HG02623 (cell line): ENCODE data around the gene PKN1.
"Not testable (repeated sequence)": the region's sequence is repeated elsewhere in the genome, so short reads cannot be mapped to it uniquely, and the experiment has no call there.

Experiments
- ATAC-seq: cut with Tn5 transposase; IDR thresholded peaks from one replicate; pipeline ENCODE4 v1.9.1; 2021; ENCODE audit warnings: moderate library complexity; ENCODE audit not compliant: unreplicated experiment

PKN1 gene

DNA sequence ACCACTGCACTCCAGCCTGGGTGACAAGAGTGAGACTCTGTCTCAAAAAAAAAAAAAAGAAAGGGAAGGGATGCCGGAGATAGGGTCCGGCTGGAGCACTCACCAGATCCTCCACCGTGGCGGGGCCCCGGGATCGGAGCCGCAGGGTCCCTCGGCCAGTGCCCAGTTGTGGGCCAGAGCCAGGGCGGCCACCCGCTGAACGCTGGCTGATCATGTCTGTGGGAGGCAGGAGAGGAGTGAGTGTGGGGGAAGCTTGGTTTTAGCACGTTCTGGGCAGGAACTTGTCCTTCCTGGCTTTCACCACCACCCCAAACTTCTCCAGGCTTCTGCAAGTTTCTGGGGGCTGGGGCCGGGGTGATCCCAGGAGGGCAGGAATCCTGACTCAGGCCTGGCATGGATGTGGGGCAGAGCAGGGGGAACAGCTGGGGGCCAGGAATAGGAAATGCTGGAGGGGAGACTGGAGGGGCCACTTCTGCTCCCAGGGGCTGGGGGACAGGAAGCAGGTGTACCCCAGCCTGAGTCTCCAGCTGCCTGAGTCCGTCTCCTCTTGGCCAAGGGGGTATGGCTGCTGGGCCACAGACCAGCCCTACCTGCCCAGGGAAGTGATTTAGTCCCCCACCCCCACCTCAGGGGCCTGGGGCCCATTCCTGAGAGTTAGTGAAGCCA is 46.3 kb downstream of the PKN1 start:
- no peak for ATAC-seq

DNA sequence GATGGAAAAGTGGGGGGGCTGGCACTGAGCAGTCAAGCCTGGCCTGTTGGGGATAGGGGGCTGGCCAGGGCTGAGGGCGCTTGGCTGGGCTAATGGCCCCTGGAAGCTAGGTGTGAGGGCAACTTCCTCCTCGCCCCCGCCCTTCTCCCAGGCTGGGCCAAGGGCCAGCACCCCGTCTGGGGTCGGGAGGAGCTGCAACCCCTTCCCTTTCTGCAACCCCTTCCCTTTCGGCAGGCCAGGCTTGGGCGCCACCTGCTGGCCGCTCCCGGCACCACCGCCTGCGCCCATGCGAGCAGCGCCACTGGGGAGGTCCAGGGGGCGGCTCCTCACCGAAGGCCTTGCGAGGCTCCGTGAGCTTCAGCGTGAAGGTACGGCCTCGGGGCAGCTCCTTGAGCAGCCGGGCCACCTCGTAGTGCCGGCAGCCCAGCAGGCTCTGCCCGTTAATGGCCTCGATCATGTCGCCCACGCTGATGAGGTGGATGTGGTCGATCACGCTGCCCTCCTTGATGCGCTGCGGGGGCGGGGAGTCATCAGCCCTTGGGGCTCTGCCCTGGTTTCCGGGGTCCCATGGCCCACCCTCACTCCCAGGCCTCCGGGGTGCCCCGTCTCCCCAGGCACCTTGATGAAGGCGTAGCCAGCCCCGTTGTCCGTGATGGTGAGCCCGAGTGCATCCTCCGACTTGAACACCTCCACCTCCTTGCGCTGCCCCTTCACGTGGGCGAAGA is 47.0 kb downstream of the PKN1 start:
- ATAC-seq: no peak

DNA sequence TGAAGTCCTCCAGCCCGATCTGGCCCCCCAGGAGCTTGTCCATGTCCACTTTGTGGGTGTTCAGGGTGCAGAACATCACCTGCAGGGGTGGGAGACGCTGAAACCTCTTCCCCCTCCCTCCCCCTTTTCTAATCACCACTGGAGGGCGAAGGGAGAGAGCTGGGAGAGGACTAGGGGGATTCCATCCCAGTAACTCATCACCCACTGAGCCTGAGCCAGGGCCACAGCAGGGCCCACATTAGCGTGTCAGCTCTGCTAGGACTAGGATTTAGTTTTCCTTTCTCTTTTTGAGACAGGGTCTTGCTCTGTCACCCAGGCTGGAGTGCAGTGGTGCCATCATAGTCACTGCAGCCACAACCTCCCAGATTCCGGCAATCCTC is 47.6 kb downstream of the PKN1 start:
- ATAC-seq: no peak

DNA sequence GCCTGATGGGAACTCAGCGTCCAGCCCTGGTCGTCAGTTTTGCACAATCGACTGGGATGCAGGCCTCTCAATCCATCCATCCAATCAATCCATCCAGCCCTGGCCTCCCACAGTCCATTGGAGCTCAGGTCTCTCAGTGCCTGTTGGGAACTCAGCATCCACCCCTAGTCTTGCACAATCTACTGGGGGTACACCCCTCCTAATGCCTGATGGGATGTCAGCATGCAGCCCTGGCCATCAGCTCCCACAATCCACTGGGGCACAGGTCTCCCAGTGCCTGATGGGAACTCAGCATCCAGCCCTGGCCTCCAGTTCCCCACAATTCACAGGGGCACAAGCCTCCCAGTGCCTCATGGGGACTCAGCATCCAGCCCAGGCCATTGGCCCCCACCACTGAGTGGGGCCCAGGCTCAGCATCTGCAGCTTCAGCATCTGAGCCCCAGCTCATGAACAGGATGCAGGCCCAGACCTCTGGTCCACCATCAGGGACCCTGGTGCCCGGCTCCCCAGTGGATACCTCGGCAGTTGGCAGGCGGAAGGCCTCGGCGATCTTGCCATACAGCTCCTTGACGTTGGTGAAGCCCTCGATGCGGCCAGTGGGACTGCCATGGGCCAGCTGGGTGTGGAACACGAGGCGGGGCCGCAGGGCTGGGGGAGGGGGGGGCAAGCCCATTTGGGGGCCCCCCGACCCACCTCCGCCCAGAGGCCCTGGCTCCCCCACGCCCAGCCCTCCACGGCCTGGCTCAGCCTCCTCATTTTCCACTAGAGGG is 49.3 kb downstream of the PKN1 start:
- no peak for ATAC-seq

DNA sequence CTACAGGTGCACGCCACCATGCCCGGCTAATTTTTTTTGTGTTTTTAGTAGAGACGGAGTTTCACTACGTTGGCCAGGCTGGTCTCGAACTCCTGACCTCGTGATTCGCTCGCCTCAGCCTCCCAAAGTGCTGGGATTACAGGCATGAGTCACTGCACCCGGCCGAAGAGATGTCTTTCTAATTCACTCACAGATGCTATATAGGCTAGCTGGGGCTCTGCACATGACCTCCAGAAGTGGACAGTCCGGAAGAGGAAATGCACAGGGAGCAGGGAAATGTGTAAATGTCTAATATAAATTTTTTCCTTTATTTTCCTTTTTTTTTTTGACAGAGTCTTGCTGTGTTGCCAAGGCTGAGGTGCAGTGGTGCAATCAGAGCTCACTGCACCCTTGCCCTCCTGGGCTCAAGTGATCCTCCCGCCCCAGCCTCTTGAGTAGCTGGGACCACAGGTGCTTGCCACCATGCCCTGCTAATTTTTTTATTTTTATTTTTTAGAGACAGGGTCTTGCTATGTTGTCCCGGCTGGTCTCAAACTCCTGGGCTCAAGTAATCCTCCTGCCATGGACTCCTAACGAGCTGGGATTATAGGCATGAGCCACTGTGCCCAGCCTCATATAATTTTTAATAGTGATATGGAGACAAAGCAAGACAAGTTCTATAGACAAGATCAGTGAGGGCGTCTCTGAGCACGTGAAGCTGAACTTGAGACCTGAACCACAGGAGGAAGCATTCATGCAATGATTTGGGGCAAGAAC is 54.4 kb downstream of the PKN1 start:
- no peak for ATAC-seq

DNA sequence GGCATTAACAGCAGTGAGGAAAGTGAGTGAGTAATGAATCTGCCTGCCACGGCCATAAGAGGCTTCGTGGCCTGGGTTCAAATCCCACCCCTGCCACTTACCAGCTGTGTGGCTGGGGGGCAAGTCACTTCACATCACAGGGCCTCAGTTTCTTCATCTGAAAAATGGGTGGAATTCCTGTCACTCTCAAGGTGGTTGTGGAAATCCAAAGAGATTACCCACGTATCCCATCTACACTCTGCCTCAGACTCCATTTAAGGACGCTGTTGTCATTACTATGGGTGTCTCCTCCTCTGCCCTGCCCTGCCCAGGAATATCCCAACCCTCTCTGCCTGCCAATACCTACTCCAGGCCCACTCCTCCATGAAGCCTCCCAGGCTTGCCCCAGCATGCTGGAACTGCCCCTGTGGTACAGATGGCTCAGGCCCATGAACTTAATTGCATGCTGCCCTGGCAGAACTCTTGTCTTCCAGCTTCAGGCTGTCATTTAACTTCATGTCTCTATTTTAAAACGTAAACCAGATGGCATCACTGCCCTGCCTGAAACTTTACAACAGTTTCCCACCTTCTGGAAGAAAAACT is 59.7 kb downstream of the PKN1 start:
- no peak for ATAC-seq

DNA sequence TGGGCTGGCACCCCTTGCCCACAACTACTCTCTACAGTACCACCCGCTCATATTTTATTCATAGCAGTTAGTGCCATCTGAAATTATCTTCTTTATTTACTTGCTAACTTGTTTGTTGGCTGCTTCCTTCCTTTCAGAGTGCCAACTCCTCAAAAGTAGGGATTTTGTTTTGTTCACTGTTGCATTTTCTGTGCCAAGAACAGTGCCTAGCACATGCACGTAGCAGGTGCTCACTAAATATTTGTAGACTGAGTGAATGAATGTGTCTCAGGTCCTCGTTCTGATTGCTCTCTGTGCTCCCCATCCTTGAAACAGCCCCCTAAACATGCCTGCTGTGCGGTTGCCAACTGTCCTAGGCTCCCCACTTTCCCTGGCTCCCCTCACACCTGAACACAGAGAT is 61.3 kb downstream of the PKN1 start:
- no peak for ATAC-seq

DNA sequence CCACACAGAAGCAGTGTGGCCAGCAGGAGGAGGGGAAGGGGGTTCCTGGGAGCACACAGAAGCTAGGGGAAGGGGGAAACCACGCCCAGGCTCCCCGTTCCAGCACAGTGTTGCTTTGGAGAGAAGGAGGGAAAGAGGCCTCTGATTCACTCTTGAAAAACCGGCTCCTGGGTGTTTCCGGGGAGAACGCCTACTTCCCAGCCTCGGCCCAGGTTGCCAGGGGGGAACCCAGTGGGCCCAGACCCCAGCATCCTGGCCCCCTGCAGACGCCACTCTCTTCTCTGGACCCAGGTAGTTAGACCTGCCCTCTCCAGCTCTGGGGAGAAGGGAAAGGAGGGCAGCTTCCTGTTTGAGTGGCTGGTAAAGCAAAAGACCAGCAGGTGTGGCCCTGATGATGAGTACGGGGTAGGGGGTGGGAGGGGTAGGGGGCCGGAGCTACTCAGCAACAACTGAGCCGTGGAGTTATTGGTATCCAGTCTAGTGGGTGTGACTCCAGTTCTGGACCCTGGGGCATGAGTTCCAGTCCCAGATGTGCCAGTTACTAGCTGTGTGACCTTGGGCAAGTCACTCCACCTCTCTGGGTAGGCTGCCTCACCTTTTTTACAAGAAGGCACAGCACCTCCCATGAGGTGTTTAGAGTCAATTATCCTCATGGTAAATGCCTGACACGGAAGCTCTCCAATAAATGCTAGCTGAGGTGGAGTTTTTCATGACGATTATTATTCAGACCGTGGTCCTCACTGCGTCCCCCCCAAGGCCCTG is 62.0 kb downstream of the PKN1 start:
- no peak for ATAC-seq

DNA sequence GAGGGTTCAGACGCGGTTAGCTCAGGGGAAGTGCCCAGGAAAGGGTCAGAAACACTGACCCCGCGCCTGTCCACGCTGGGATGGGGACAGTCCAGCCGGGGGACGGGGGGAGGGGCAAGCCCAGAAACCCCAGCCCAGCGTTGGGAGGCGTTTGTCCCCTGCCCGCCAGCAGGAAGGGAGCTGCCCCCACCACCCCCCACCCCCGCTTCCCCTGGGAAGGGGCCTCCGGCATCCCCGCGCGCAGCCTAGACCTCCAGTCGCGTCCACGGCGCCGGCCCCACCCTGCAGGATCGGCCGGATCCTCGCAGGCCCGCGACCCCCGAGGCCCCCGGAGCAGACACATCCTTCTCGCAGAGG is 62.5 kb downstream of the PKN1 start:
- ATAC-seq: no peak

DNA sequence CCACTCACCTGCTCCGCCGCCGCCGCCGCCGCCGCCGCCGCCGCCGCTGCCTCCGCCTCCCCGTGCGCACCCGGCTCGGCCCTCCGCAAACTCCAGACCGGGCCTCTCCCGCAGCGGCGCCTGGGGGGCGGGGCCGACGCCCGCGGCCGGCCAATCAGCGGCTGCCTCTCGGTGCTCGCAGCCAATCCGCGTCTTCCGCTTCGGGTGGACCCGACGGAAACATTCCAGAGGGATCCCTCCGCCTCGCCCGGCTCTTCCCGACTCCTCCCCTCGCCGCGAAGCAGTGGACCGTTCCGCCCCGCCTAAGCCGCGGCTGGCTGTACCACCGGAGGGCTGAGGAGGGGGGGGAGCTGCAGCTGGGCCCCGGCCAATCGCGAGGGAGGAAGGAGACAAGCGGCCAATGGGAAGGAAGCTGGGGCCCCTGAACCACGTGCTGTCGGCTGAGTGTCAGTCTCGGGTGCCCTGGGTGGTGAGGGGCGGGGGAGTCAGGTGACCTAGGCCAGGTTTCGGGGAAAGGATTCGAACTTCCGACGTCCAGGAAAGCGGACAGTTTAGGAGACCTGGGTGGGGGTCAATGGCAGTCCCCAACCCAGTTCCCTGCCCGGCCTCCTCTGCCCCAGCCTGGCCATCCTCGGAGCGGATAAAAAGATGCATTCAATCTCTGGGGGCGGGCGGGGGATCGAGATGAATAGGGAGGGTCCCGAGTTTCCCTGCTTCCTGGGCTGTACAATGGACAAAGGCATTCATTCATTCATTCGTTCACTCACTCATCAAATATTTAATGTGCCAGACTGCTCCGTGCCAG is 63.1 kb downstream of the PKN1 start, which contains the start of gene GIPC1:
Gene GIPC1 (minus strand): TSS at position 99 of the 805 bp plus-strand sequence. CDS start 13,151 bp downstream, outside the sequence.
- no peak for ATAC-seq

DNA sequence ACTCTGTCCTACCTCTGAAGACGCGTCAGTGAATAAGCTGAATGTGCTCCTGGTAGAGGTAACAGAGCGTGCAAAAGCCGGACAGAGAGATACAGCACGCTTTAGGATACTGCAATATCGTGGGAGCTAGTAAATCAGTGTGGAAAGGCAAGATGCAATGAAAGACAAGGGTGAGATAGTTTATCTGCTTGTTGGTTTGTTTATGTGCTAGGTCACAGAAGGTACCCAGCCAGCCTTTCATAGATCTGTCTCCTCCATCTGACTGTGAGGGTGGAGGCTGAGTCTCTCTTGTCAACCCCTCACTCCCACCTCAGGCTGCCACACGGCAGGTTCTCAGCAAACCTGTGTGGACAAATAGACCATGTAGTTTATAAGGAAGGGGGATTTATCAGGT is 63.7 kb downstream of the PKN1 start:
- no peak for ATAC-seq

DNA sequence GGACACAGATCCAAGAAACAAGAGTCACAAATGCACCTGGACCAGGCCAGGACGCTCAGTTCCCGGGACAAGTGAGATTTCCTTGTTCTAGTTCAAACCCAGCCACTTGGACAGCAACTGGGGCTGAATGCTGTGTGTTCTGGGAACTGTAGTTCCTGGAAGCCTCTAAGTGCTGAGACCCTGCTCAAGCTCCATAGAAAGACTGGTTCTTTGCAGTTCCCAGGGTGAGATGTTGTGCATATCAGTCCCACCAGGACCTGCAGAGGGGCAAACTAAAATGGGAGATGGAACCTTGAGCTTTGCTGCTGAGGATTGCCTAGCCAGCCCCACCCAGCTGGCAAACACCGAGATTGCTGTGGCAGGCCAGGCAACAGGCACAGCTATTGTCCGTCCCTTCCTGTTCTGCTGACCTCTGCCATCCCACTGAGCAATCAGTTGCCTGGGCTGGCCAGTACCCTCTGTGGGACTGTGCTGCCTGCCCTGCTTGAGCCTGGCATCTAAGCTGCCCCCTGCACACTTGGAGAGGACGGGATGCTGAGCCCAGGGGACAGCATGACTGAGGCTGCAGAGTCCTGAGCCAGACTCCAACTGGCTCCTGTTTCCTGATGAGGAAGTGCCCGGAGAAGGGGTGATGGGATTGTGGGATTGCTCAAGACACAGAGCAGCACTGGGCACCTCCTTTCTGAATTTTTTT is 64.3 kb downstream of the PKN1 start:
- ATAC-seq: no peak

DNA sequence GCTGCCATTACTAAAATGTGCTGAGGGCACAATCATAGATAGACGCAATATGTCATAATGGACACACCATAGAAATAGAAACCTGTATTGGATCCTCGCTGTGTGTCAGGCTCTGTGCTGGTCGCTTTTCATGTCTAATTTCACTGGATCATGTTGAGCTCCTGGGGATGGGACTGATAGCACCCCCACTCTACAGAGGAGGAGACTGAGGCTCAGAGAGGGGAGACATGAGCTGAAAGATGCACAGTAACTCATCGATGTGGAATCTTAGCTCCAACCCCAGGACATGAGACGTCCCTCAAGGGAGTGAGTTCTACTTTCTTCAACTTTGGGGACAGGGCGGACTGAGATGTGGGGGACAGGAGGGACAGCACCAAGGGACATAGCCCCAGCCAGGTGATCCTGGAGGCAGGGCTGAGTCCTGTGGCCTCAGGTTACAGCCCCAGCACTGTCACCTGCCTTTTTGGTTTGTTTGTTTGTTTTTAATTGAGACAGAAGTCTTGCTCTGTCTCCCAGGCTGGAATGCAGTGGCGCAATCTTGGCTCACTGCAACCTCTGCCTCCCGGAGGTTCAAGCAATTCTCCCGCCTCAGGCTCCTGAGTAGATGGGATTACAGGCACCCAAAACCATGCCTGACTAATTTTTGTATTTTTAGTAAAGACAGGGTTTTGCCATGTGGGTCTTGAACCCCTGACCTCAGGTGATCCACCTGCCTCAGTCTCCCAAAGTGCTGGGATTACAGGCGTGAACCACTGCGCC is 69.4 kb downstream of the PKN1 start:
- no peak for ATAC-seq

DNA sequence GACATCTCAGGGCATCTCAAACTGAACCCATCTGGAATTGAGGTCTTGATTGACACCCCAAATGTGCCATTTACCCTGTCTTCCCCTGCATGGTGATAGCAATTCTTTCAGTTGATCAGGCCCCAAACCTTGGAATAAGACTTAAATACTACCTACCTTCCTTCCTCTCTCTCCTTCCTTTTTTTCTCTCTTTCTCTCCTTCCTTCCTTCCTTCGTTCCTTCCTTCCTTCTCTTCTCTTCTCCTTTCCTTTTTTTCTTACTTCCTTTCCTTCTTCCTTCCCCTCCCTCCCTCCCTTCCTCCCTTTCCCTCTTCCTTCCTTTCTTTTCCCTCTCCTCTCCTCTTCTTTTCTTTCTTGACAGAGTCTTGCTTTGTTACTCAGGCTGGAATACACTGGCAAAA is 70.2 kb downstream of the PKN1 start:
- no peak for ATAC-seq

DNA sequence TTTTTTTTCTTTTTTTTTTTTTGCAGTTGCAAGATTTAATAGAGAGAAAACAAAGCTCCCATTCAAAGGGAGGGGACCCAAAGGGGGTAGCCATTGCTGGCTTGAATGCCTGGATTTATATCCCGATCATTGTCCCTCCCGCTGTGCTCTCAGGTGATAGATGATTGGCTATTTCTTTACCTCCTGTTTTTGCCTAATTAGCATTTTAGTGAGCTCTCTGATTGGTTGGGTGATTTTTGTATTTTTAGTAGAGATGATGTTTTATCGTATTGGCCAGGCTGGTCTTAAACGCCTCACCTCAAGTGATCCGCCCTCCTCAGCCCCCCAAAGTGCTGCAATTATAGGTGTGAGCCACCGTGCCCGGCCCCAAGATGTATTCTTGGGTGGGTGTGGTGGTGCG is 71.5 kb downstream of the PKN1 start:
- not testable (repeated sequence) for ATAC-seq

DNA sequence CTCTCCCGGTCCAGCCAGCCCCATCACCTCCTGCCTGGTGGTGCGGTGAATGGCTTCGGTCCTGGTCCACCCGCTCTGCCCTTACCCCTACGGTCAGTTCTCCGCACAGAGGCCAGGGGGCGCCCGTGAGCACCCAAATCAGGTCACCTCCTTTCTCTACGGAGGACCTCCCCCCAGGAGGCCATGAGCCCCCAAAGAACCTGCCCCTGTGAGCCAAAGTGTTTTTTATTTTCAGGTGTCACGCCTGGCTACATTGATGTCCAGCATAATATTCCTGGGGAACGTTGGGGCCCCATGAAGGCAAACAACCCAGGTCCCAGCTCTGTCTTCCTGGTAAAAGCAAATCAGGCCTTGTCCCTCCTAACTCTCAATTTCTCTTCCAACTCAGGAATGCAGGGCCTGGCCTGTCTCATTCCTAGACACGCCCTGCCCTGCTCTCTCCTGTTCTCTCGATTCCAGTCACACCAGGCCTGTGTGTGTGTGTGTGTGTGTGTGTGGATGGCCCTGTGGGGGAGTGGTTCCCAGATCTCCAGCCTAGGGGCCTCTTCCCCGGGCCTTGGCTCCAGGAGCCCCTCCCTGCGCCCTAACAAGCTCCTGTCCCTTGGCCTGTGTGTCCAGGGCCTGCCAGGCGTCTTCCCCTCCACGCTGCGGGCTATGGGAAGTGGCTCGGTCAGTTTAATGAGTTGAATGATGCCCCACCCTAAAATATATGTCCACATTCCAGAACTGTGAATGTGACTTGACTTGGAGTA is 72.6 kb downstream of the PKN1 start:
- no peak for ATAC-seq
